Measurements from ENCODE around the gene MYBBP1A.

MYBBP1A gene

GRCh38 chr17:4516735-4517134 is 38.4 kb downstream of the MYBBP1A start:
- TF ChIP-seq CTCF (IDR thresholded peaks at IDR 0.05; ENCODE audit: insufficient read depth, low read depth, low read length, missing control alignments) = no peak
- H3K4me3 ChIP-seq (ENCODE audit: low read depth, low read length) = no peak overlapping the region
- DNase-seq (ENCODE audit: low read depth) = no peak

- DNase-seq (ENCODE audit: low read depth) = no peak
- no peak for TF ChIP-seq CTCF (IDR thresholded peaks at IDR 0.05; ENCODE audit: insufficient read depth, low read depth, low read length, missing control alignments)
- H3K4me3 ChIP-seq (ENCODE audit: low read depth, low read length) = no peak overlapping the region
Measured at GRCh38 chr17:4515501-4515900, 39.7 kb downstream of the MYBBP1A start.

GRCh38 chr17:4514779-4515178 is 40.4 kb downstream of the MYBBP1A start:
- no peak for TF ChIP-seq CTCF (IDR thresholded peaks at IDR 0.05; ENCODE audit: insufficient read depth, low read depth, low read length, missing control alignments)
- no peak for DNase-seq (ENCODE audit: low read depth)
- H3K4me3 ChIP-seq (ENCODE audit: low read depth, low read length) = no peak overlapping the region

- TF ChIP-seq CTCF (IDR thresholded peaks at IDR 0.05; ENCODE audit: insufficient read depth, low read depth, low read length, missing control alignments) = no peak
- no peak for DNase-seq (ENCODE audit: low read depth)
- H3K4me3 ChIP-seq (ENCODE audit: low read depth, low read length) = no peak overlapping the region
Measured at GRCh38 chr17:4514206-4514605, 41.0 kb downstream of the MYBBP1A start.

GRCh38 chr17:4513113-4514032 is 41.8 kb downstream of the MYBBP1A start:
- no peak for DNase-seq (ENCODE audit: low read depth)
- TF ChIP-seq CTCF (IDR thresholded peaks at IDR 0.05; ENCODE audit: insufficient read depth, low read depth, low read length, missing control alignments) = no peak
- H3K4me3 ChIP-seq (ENCODE audit: low read depth, low read length) = no peak overlapping the region

- H3K4me3 ChIP-seq (ENCODE audit: low read depth, low read length) = no peak overlapping the region
- no peak for TF ChIP-seq CTCF (IDR thresholded peaks at IDR 0.05; ENCODE audit: insufficient read depth, low read depth, low read length, missing control alignments)
- DNase-seq (ENCODE audit: low read depth) = no peak
Measured at GRCh38 chr17:4512156-4513112, 42.8 kb downstream of the MYBBP1A start.

Measured in GM12865 (cell line).